VCaP (cell line): Measurements from ENCODE around the gene NFATC1.

Experiments
- H3K27ac ChIP-seq: fragments of 450-650 bp; 2 replicates; pipeline ENCODE4 v1.5.1; 2017
- TF ChIP-seq, protein P1 (sequence below): fragments of 450-650 bp; conservative IDR thresholded peaks from 2 replicates; pipeline ENCODE4 v1.5.1; 2017; ENCODE audit warnings: mild to moderate bottlenecking, moderate library complexity

The NFATC1 gene

DNA sequence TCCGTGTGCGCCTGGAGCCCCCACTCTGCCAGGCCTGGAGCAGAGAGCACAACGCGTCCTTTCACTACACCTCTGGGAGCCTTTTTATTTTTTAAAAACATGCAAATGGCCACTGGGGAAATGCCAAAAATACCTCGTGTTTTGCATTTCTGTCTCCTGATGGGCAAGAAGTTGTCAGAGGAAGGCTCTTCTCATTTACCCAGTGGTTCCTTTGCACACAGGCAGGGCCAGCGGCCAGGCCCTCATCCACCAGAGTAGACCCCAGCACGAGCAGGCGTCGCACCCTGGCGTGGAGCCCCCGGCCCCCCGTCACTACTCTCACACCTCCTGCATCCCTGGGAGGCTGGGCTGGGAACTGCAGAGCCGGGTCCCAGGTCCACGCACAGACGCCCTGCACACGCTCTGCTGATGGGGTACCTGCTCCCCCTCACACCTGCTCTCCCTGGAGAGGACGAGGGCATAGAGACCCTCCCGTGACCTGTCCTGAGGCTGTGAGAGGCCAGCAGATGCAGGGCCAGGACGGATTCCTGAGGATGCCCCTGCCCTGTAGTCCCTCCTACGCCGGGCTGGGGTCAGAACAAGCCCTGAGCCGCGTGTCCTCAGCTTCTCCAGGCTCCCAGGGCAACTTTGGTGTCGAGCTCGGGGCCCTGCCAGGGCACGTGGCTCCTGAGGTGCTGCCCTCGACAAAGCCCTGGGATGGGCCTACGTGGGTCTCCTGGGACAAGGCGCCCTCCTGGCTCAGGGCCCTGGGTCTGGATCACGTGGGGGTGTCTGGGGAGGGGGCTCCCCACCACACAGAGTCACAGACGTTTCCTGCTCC lies 65.0 kb downstream of the NFATC1 start:
- TF ChIP-seq, protein P1, sequence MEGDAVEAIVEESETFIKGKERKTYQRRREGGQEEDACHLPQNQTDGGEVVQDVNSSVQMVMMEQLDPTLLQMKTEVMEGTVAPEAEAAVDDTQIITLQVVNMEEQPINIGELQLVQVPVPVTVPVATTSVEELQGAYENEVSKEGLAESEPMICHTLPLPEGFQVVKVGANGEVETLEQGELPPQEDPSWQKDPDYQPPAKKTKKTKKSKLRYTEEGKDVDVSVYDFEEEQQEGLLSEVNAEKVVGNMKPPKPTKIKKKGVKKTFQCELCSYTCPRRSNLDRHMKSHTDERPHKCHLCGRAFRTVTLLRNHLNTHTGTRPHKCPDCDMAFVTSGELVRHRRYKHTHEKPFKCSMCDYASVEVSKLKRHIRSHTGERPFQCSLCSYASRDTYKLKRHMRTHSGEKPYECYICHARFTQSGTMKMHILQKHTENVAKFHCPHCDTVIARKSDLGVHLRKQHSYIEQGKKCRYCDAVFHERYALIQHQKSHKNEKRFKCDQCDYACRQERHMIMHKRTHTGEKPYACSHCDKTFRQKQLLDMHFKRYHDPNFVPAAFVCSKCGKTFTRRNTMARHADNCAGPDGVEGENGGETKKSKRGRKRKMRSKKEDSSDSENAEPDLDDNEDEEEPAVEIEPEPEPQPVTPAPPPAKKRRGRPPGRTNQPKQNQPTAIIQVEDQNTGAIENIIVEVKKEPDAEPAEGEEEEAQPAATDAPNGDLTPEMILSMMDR = no peak
- no peak overlapping the region for H3K27ac ChIP-seq

DNA sequence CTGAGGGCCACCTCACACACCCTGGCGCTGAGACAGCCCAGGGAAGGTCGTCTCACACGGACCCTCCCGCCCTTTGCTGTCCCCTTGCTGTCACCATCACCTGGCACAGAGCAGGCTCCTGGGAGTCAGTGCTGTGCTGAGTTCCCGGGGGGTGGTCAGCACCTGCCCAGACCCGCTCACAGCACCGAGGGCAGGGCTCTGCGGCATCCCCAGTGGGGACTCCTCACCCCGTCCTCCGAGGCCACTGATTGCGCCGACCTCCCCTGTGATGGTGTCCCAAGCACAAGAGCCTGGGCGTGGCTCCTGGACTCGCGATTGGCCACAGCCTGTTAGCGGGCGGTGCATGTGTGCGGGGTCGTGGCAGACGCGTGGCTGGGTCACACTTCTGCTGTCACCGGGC lies 65.9 kb downstream of the NFATC1 start:
- H3K27ac ChIP-seq = no peak overlapping the region
- TF ChIP-seq, protein P1 = no peak

DNA sequence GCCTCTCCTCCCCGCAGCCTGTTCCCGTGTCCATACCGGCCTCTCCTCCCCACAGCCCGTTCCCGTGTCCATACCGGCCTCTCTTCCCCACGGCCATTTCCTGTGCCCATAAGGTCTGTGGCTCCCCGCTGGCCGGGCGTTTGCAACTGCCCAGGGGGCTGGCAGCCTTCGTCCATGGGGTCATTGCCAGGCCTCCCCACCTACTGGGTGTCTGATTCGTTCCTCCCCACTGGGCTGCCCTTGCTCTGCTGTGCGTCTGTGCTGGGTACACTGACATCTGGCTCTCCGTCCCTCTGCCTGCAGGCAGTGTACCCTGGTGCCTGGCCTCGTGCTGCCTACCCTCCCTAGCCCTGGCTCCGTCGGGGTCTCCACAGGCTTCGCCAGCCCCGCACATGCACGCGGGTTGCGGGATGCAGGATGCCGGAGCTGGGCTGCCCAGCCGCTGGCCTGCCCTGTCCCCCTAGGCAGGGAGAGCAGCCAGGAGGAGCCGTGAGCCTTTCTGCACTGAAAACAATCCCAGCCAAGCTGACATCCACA lies 67.8 kb downstream of the NFATC1 start:
- no peak overlapping the region for H3K27ac ChIP-seq
- TF ChIP-seq, protein P1 = no peak

DNA sequence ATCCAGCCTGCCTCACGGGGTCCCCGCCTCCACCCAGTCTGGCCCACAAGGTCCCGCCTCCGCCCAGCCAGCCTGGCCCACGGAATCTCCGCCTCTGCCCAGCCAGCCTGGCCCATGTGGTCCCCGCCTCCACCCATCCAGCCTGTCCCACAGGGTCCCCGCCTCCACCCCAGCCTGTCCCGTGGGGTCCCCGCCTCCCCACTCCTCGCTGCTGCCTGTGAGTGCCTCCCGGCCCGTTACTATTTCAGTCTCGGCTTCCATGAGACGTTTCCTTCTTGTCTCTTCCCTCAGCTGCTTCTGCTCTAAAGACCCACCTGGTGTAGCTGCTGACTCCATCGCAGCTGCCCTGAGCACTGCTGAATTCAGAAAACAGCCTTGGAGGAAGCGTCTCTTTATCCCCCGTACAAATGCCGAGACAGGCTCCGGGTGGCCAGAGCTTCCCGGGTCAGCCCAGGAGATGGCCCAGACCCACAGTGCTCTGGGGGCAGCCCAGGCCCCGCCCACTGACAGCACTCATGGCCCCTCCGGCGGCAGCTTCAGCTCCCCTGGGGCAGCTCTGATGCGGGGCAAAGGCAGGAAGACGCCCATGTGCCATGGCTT lies 69.8 kb downstream of the NFATC1 start:
- TF ChIP-seq, protein P1 = no peak
- no peak overlapping the region for H3K27ac ChIP-seq

GRCh38 chr18:79466591-79466990 lies 70.9 kb downstream of the NFATC1 start:
- TF ChIP-seq, protein P1 = no peak
- no peak overlapping the region for H3K27ac ChIP-seq

DNA sequence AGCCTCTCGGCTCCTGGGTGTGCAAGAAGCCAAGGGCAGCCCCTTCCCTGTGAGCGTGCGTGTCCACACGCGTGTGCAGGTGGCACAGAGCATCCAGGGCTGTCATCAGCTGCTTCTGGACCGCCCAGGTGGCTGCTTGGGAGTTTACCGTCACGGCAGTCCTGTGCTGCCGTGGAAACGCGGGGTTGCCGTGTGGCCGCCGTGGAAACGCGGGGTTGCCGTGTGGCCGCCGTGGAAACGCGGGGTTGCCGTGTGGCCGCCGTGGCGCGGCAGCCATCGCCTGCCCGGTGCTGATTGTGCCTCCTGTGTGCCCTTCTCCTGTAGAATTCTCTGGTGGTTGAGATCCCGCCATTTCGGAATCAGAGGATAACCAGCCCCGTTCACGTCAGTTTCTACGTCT lies 71.4 kb downstream of the NFATC1 start:
- TF ChIP-seq, protein P1 = no peak
- no peak overlapping the region for H3K27ac ChIP-seq

DNA sequence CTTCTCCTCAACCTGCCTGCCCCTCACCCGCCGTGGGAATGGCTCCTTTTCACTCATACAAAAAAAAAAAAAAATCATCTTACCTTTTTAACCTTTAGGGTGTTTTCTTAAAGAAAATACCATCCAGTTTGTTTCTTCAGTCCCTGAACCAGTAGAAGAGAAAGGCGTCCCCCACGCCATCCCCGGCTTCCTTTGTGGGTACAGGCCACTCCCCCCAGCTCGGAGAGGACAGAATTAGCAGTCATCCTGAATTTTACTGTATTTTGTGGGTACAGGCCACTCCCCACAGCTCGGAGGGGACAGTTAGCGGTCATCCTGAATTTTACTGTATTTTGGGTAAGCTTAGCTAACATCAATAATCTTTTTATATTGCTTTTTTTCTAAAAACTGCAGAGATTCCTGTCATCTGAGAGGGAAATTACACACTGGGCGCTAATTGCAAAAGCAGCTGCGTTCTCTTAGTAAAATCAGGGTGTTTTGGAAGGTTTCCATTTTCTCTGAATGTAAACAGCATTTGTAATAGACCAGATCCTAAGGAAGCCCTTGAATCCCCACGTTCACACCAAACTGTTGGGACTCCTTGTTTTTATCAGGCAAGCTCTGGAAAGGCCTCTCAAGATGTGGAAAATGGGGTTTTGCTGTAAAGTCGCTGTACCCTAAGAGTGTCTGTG lies 72.5 kb downstream of the NFATC1 start:
- no peak overlapping the region for H3K27ac ChIP-seq
- TF ChIP-seq, protein P1 = no peak
